Brain pericyte (primary cell): ENCODE data around the gene SLC6A12.
"Not testable (repeated sequence)": the region's sequence is repeated elsewhere in the genome, so short reads cannot be mapped to it uniquely, and the experiment has no call there.

Source experiments
- DNase-seq: peaks from one replicate; pipeline ENCODE4 v3.0.0-alpha.2; 2012; ENCODE audit warnings: low read depth, low spot score

The SLC6A12 gene

GRCh38 chr12:217029-217428 is 3.1 kb upstream of the SLC6A12 start:
- not testable (repeated sequence) for DNase-seq

- no peak for DNase-seq
These were observed 1.2 kb upstream of the SLC6A12 start for GRCh38 chr12:215116-215515.

GRCh38 chr12:213527-213932 is 427 bp downstream of the SLC6A12 start:
- DNase-seq, result no peak

- DNase-seq, result no peak
These were observed 1.0 kb downstream of the SLC6A12 start for GRCh38 chr12:212715-213526.

GRCh38 chr12:212415-212714 is 1.6 kb downstream of the SLC6A12 start:
- DNase-seq, result no peak

GRCh38 chr12:211639-212414 is 2.1 kb downstream of the SLC6A12 start:
- no peak for DNase-seq

- DNase-seq, result no peak
These were observed 2.9 kb downstream of the SLC6A12 start for GRCh38 chr12:211142-211465.

GRCh38 chr12:210277-211141 is 3.4 kb downstream of the SLC6A12 start:
- DNase-seq, result no peak

- no peak for DNase-seq
These were observed 4.1 kb downstream of the SLC6A12 start for GRCh38 chr12:209851-210250.

GRCh38 chr12:209246-209645 is 4.7 kb downstream of the SLC6A12 start:
- DNase-seq, result no peak

GRCh38 chr12:208813-209212 is 5.1 kb downstream of the SLC6A12 start:
- no peak for DNase-seq

GRCh38 chr12:207804-208203 is 6.2 kb downstream of the SLC6A12 start:
- DNase-seq, result no peak

GRCh38 chr12:206746-207440 is 7.1 kb downstream of the SLC6A12 start:
- DNase-seq, result no peak

- DNase-seq, result no peak
These were observed 8.9 kb downstream of the SLC6A12 start for GRCh38 chr12:205026-205425.

- DNase-seq, result no peak
These were observed 9.7 kb downstream of the SLC6A12 start for GRCh38 chr12:204261-204678.

- no peak for DNase-seq
These were observed 10.3 kb downstream of the SLC6A12 start for GRCh38 chr12:203462-204260.

- DNase-seq, result no peak
These were observed 10.9 kb downstream of the SLC6A12 start for GRCh38 chr12:203074-203461.

- no peak for DNase-seq
These were observed 11.8 kb downstream of the SLC6A12 start for GRCh38 chr12:202081-202731.

GRCh38 chr12:201361-201760 is 12.6 kb downstream of the SLC6A12 start:
- DNase-seq, result no peak

GRCh38 chr12:198705-199104 is 15.3 kb downstream of the SLC6A12 start:
- DNase-seq, result no peak
